Measurements from ENCODE around the gene ZNF664.

The ZNF664 gene

GRCh38 chr12:123936956-123937706 lies 35.9 kb upstream of the ZNF664 start:
- no peak for TF ChIP-seq CTCF (conservative IDR thresholded peaks at IDR 0.05; ENCODE audit: low read depth)
- ChIA-PET POLR2A (ENCODE audit: low non-redundant PET) (no interaction called here), CTCF (no interaction called here)
- DNase-seq (ENCODE audit: low spot score), result no peak
- no peak overlapping the region for H3K27ac ChIP-seq

GRCh38 chr12:123937707-123938591 lies 35.1 kb upstream of the ZNF664 start:
- ChIA-PET POLR2A (ENCODE audit: low non-redundant PET) (no interaction called here), CTCF (no interaction called here)
- DNase-seq (ENCODE audit: low spot score), result no peak
- TF ChIP-seq CTCF (conservative IDR thresholded peaks at IDR 0.05; ENCODE audit: low read depth), result no peak
- no peak overlapping the region for H3K27ac ChIP-seq

GRCh38 chr12:123938679-123939480 lies 34.1 kb upstream of the ZNF664 start:
- ChIA-PET CTCF (interaction anchor here (0.5 to 0.7 kb wide), 3 partner anchors 21 to 166 kb away, joined by 3 to 5 read pairs (median 4); no protein-coding TSS in a partner anchor), POLR2A (ENCODE audit: low non-redundant PET) (no interaction called here)
- TF ChIP-seq CTCF (conservative IDR thresholded peaks at IDR 0.05; ENCODE audit: low read depth), result no peak
- no peak overlapping the region for H3K27ac ChIP-seq
- DNase-seq (ENCODE audit: low spot score), result no peak

DNA sequence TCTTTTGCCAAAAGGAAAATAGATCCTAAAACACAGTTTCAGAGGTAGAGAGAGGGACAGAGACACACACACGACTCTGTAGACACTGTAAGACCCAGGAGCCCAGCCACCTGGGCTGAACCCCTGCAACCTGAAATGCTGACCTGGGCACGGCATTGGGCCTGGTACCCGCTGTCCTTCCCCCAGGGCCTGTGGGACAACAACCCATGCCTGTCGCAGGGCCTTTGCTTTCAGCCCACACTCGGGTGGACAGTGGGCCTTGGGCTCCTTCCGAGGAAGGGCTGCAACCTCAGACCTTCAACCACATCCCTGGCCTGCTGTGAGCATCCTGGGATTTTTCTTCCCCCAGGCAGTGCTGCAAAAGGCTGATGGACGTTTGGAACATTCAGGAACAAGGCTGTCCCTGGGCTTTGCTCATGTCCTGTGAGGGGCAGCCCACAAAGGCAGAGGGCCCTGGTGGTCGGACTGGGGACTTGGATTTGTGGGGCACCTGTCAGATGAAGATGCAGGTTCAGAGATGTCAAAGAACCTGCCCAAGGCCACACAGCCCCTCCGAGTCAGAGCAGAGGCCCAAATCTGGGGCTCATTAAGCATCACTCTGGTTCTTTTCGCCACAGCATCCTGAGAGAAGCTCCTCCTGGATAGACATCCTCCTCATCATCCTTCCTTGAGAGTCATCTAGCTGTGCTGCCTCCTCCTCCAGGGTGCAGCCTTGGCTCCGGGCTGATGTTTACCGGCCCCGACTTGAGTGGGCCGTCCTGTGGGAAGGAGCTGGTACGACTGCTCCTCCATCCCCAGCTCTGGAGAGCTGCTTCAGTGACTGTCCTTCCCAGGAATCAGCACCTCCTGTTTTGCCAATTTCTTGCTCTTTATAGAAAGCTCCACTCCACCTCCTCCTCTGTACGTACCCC lies 33.0 kb upstream of the ZNF664 start:
- ChIA-PET CTCF (interaction anchor here (0.6 to 0.7 kb wide), 2 partner anchors 20 to 165 kb away, joined by 4 to 5 read pairs; no protein-coding TSS in a partner anchor), POLR2A (ENCODE audit: low non-redundant PET) (no interaction called here)
- TF ChIP-seq CTCF (conservative IDR thresholded peaks at IDR 0.05; ENCODE audit: low read depth), result no peak

GRCh38 chr12:123940627-123940966 lies 32.4 kb upstream of the ZNF664 start:
- CTCF ChIA-PET, result interaction anchor here (0.5 kb wide), 1 partner anchor 10 kb away, joined by 3 read pairs; no protein-coding TSS in a partner anchor

More for the DNA sequence above, 33.0 kb upstream of the ZNF664 start:
- no peak for DNase-seq (ENCODE audit: low spot score)
- no peak overlapping the region for H3K27ac ChIP-seq

More at GRCh38 chr12:123940627-123940966, 32.4 kb upstream of the ZNF664 start:
- no peak for TF ChIP-seq CTCF (conservative IDR thresholded peaks at IDR 0.05; ENCODE audit: low read depth)
- POLR2A ChIA-PET (ENCODE audit: low non-redundant PET), result no interaction called here
- H3K27ac ChIP-seq, result no peak overlapping the region
- no peak for DNase-seq (ENCODE audit: low spot score)

All from RWPE1 (cell line).